GM18861 (cell line): ENCODE results near the gene PLEKHA7.

ENCODE experiments used
- ATAC-seq: cut with Tn5 transposase; IDR thresholded peaks from one replicate; pipeline ENCODE4 v1.9.1; 2021; ENCODE audit not compliant: unreplicated experiment

Gene PLEKHA7

GRCh38 chr11:16776711-16777612 lies 237.3 kb downstream of the PLEKHA7 start:
- ATAC-seq = no peak

GRCh38 chr11:16775614-16776283 lies 238.5 kb downstream of the PLEKHA7 start:
- no peak for ATAC-seq

- ATAC-seq = no peak
These were observed 239.1 kb downstream of the PLEKHA7 start for GRCh38 chr11:16774936-16775613.

GRCh38 chr11:16773981-16774935 lies 240.0 kb downstream of the PLEKHA7 start:
- no peak for ATAC-seq

- ATAC-seq = no peak
These were observed 242.1 kb downstream of the PLEKHA7 start for GRCh38 chr11:16772141-16772512.

GRCh38 chr11:16771350-16772140 lies 242.7 kb downstream of the PLEKHA7 start:
- ATAC-seq = no peak

- no peak for ATAC-seq
These were observed 244.2 kb downstream of the PLEKHA7 start for GRCh38 chr11:16770016-16770415.

GRCh38 chr11:16769386-16769785 lies 244.8 kb downstream of the PLEKHA7 start:
- no peak for ATAC-seq

- ATAC-seq = no peak
These were observed 246.3 kb downstream of the PLEKHA7 start for GRCh38 chr11:16767957-16768356.

GRCh38 chr11:16767137-16767536 lies 247.1 kb downstream of the PLEKHA7 start:
- no peak for ATAC-seq

- no peak for ATAC-seq
These were observed 249.3 kb downstream of the PLEKHA7 start for GRCh38 chr11:16764888-16765287.

GRCh38 chr11:16763746-16764145 lies 250.5 kb downstream of the PLEKHA7 start:
- no peak for ATAC-seq

GRCh38 chr11:16759857-16760508 lies 254.2 kb downstream of the PLEKHA7 start:
- no peak for ATAC-seq

- ATAC-seq = no peak
These were observed 255.7 kb downstream of the PLEKHA7 start for GRCh38 chr11:16758382-16759024.

- ATAC-seq = no peak
These were observed 263.8 kb downstream of the PLEKHA7 start for GRCh38 chr11:16750417-16750816.

- peak; percentile 77 for ATAC-seq
These were observed 264.5 kb downstream of the PLEKHA7 start for GRCh38 chr11:16749666-16750065.

GRCh38 chr11:16749092-16749491 lies 265.1 kb downstream of the PLEKHA7 start:
- no peak for ATAC-seq

- no peak for ATAC-seq
These were observed 268.1 kb downstream of the PLEKHA7 start for GRCh38 chr11:16745950-16746605.
